Fibroblast of lung (primary cell): ENCODE results near the gene TC2N.

ENCODE experiments used
- EZH2 ChIP-seq: IDR thresholded peaks from 2 replicates; pipeline ENCODE4 v1.5.1; 2012; ENCODE audit warnings: low read length, control low read depth, mild to moderate bottlenecking; ENCODE audit errors: missing control alignments
- TF ChIP-seq, protein P1 (sequence below), 2 donors: IDR thresholded peaks in 1 of 2; conservative IDR thresholded peaks in 1 of 2; 1 replicate in 1 of 2; 2 replicates in 1 of 2; pipeline ENCODE4 v1.5.1; 2011 to 2012; ENCODE audit warnings: low read length in 2 of 2, control low read depth in 1 of 2, inconsistent platforms in 1 of 2, low read depth in 1 of 2, mild to moderate bottlenecking in 1 of 2

- no peak for TF ChIP-seq EZH2
- TF ChIP-seq, protein P1, sequence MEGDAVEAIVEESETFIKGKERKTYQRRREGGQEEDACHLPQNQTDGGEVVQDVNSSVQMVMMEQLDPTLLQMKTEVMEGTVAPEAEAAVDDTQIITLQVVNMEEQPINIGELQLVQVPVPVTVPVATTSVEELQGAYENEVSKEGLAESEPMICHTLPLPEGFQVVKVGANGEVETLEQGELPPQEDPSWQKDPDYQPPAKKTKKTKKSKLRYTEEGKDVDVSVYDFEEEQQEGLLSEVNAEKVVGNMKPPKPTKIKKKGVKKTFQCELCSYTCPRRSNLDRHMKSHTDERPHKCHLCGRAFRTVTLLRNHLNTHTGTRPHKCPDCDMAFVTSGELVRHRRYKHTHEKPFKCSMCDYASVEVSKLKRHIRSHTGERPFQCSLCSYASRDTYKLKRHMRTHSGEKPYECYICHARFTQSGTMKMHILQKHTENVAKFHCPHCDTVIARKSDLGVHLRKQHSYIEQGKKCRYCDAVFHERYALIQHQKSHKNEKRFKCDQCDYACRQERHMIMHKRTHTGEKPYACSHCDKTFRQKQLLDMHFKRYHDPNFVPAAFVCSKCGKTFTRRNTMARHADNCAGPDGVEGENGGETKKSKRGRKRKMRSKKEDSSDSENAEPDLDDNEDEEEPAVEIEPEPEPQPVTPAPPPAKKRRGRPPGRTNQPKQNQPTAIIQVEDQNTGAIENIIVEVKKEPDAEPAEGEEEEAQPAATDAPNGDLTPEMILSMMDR (conservative IDR thresholded peaks at IDR 0.05 in 1 of 2, IDR thresholded peaks at IDR 0.05 in 1 of 2; ENCODE audit: low read depth in 1 of 2, low read length in 2 of 2), result no peak
Observed at GRCh38 chr14:91875525-91876286, 8.4 kb upstream of the TC2N start.
